ENCODE measurements around the gene FLAD1.
A peak's percentile ranks its signal among the peaks of the same experiment; 100 is the strongest.

FLAD1 gene

DNA sequence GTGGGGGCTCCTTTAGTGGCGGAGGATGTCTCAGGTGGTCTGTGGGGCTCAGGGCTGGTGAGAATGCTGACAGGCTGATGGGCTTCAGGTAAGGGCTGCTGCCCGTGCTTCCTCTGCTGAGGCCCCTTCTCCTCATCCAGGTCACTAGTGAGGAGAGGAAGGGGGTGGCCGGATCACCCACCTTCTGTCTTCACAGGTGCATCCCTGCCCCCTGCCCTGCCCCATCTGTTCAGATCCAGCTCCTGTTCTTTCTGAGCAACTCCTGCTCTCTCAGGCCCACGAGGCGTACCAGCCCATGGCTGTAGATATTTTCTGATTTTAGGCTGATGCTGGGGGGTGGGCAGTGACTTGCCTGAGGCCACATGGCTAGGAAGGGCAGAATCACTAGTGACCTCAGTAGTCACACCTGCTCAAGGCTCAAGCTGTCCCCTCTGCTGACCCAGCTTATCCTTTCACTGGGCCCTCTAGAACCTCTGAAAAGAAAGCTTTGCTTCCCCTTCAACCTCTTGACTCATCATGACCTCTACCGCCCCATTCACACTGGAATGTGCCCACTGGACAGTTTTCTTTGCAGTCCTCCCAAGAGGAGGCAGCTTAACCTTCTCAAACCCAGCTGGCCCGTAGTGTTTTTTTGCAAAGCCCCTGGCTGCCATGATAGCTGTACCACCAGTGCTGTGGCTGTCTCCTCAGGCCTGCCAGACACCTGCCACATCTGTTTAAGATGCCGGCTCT, 35.6 kb downstream of the FLAD1 start:
- no peak for DNase-seq

DNA sequence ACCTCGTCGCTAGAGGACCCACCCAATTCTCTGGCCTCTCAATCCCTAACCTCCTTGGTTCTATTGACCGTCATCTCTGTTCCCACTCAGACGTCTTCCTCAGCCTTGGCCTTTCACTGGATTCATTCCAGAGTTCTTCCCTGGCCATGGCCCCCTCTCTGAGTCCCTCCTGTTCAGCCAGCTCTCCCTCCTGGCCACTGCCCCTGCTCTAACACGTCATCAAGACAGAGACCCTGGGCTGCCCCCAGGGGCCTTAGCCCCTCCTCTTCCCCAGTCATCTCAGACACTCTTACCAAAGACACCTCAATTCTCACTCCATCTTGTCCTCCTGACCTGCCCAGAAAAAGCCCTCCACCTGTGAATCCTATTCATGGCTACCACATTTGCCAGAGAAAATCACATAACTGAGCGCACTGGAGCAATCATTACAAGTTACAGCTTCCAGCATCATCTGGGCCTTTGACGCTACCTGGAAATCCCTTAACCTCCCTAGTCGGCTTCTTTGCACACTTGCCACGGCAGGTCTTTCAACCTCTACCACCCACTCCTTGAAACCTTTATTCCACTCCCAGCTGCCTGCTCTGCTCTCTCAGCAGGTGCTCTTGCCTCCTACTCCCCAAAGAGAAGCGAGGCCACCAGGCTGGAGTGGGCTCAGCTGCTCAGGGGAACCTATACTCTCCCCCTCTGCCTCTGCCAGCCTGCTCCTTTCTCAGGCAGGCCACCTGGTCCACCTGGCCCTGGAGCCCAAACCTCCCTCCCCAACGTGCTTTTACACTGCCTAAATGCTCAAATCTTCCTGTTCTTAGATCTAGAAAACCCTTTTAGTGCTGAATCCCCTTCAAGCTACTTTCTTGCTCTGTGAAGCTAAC, 36.5 kb downstream of the FLAD1 start:
- no peak for DNase-seq

DNA sequence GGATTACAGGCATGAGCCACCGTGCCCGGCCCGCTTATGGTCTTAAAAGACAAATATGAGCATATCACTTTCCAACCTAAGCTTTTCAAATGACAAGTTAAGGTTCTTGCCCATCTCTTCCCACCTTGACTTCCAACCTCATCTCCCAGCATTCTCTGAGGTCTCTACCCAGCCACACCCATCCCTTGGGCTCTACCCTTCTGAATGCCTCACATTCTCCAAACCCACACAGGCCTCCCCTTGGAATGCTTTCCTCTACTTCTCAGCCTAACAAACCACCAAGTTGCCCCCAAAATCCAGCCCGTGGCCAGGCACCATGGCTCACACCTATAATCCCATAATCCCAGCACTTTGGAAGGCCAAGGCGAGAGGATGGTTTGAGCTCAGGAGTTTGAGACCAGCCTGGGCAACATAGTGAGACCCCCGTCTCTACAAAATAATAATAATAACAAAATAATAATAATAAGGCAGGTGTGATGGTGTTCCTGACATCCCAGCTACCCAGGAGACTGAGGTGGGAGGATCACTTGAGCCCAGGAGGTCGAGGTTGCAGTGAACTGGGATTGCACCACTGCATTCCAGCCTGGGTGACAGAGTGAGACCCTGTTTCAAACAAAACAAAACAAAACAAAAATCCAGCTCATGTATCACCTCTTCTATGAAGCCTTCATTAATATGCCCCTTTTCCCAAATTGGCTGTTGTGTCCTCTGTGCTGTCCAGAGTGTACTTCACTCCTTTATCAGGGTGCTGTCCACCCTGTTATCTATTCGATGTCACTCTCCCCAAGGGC, 39.2 kb downstream of the FLAD1 start:
- DNase-seq, result no peak

DNA sequence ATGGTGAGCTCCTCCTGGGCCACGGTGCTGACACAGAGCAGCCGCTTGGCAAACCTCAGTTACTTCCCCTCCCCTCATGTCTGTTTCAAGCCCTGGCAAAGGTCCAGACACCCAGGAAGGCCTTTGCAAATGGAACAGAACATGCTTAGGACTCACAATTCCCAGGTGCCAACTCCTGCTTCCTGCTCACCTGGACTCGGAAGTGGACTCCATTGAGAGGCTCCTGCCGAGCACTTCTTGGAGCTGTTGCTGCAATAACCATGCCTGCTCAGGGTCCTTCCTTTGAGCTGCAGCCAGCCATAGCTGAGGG, 39.7 kb downstream of the FLAD1 start:
- DNase-seq, result peak; percentile 25

DNA sequence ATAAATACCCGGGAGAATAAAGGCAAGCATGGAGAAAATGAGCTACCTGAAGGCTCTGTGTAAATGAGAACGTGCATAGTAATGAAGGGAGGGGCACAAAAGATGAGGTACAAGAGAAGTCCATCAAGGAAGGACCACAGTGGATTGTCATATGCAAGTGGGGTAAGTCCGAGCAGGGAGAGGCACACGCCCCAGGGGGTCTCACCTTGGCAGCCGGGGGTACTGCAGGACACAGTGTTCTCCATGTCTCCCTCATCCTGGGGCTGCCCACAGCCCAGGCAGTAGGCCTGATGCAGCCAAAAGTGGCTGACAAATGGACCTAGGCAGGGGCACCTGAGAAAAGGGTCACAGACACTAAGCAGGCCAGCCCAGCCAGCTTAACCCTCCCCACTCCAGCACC, 40.5 kb downstream of the FLAD1 start:
- no peak for DNase-seq

DNA sequence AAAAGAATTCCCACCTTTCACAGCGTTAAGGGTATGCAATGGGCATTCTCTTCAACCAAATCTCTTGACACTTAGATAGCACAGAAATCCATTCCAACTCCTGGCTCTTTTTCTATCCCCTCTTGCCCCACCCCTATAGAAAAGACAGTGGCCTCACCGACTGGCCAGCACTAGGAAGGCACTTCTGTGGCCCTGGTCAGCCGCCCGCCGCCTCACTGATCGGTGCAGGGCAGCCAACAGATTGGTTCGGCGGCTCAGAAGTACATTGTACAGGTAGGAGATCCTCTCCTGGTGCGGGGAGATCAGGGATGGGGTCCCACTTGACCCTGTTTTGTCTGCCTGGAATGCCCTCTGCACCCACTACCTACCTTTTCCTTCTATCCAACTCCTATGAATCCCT, 41.2 kb downstream of the FLAD1 start:
- DNase-seq, result no peak

DNA sequence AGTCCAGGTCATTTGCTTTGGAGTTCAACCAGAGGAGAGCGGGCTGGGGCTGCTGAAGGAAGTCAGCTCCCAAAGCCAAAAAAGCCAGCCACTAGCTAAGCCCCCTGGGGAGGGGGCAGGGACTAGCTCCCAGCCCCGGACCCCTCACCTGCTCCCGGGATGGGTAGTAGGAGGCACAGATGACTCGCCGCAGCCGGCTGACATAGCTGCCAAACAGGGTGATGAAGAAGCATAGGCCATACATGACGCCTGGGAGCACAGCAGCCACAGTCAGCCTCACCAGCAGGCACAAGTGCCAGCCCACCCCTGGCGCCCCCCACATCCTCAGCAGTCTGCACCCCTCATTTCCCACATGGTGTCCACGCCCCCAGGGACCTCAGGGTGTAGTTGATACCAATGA, 43.0 kb downstream of the FLAD1 start:
- no peak for DNase-seq

DNA sequence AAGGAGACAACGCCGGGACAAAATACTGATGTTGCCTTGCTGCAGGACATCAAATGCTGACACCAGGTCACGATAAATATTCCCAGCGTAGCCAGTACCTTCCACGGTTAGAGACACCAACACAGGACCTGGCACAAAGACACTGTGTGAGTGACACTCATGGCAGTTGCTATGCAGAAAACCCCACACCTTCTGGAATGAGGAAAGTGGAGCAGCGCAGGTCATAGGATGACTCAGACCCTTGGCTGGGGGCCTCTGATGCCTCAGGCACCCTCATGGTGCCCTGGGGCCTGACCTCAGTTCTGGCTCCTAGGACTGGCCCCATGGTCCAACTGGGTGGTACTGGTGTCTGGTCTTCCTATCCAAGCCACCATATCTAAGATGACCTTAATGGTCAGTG, 43.4 kb downstream of the FLAD1 start:
- no peak for DNase-seq

DNA sequence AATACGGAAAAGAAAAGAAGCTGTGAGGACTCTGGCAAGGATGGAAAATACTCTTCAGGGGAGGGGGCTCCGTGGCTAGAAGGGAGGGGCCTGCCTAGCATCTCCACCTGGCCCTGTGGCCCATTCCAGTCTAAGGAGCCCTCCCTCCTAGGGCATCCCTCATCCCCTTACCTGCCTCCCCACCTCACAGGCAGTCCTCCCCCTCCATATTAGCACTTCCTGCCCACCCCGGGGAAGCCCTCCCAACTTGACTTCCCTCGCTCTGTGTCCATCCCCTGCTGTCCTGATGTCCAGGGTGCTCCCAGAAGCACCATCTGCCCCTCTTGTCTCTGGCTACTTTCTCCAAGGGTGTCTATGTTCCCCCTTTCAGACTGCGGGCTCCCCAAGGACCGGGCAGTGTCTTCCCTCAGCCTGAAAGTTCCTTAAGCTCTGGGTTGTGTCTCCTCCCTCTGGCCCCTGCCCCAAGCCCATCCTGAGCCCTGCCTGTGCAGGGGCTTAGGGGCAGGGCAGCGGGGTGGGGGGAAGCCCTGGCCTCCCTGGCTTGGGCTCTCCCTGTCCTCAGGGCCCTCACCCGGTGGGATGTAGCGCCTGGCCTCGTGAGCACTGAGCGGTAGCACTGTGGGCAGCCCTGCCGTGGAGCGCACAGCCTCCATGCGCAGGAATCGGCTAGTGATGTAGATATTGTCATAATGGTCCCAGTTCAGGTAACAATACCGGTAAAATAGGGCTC, 46.5 kb downstream of the FLAD1 start:
- DNase-seq, result no peak

DNA sequence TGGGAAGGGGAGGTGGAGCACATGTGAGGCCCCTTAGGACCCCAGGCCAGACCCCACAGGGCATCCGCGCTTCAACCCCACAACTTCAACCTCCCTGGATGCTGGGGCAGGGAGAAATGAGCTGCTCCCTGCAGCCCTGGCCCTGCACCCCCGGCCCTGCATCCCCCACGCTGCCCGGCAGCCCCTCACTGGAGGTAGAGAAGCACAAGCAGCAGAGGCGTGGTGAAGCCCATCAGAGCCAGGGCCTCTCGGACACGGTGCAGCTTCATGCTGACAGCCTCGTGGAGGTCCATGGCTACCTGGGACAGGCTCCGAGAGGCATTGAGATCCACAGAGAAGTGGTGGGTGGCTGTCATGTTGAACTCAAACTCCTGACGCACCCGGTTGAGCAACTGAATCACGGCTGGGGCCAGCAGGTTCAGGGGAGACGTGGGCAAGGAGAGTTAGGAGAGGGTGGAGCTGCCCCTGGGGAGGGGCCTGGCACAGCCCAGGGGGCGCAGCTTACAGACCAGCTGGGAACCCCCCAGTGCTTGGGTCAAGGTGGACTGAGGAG, 47.2 kb downstream of the FLAD1 start:
- no peak for DNase-seq

DNA sequence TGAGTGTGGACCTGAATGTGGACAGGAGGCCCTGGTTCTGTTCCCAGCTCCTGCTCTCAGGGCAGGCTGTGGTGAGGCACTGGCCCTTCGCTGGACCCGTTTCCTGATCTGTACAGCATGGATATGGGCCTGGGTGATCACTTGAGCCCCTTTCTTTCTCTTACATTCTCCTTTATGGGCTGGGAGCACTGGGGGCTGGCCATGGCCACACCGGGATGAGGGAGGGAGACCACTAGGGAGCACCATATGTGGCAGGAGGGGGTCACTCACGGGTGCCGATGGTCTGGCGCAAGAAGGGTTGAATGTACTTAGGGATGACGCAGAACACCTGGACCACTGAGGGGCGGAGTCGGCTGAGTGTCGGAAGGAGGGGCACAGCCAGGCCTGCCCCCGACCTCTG, 47.8 kb downstream of the FLAD1 start:
- no peak for DNase-seq

DNA sequence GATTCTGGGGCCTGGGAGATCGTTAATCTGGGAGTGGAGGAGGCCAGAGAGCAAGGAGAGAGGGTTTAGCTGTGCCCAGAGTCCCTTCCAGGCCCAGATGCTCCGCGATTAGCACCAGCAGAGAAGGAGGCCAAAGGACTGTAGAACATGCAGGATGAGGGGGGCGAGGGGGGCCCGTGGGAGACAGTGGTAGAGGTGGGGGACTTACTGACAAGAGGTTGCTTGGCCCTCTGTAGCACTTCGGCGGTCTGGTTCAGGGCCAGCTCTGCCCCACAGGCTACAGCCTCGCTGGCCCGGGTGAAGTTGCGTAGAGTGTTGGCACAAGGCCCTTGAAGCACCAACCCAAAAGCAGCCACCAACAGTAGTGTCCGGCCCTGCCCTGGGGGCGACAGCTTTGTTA, 49.7 kb downstream of the FLAD1 start:
- DNase-seq, result no peak

DNA sequence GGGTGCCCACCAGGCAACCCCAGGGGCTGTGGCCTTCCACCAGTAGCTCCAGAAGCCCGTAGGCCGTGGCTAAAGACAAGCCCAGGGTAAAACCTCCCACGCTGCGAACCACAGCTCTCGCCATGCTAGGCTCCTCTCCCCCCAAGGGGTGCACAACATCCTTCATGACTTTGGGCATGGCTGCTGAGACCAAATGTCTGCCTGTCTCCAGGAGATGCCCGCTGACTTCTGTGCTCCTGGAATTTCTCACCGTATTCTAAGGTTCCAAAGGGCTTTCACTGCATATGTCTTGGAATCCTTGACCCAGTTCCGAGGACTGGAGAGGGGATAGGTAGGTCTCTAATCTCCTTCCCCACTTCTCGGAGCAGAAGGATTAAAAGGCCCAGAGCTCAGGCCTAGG, 50.4 kb downstream of the FLAD1 start, which contains the start of the genes DCST1 and DCST2:
Gene DCST1, plus strand, starts transcription at position 301 of the 400 bp plus-strand sequence. CDS start 213 bp downstream, outside the sequence.
Gene DCST2, minus strand, starts transcription at position 258 of the 400 bp plus-strand sequence. Its CDS starts 80 bp downstream, at position 178.
- DNase-seq, result no peak

DNA sequence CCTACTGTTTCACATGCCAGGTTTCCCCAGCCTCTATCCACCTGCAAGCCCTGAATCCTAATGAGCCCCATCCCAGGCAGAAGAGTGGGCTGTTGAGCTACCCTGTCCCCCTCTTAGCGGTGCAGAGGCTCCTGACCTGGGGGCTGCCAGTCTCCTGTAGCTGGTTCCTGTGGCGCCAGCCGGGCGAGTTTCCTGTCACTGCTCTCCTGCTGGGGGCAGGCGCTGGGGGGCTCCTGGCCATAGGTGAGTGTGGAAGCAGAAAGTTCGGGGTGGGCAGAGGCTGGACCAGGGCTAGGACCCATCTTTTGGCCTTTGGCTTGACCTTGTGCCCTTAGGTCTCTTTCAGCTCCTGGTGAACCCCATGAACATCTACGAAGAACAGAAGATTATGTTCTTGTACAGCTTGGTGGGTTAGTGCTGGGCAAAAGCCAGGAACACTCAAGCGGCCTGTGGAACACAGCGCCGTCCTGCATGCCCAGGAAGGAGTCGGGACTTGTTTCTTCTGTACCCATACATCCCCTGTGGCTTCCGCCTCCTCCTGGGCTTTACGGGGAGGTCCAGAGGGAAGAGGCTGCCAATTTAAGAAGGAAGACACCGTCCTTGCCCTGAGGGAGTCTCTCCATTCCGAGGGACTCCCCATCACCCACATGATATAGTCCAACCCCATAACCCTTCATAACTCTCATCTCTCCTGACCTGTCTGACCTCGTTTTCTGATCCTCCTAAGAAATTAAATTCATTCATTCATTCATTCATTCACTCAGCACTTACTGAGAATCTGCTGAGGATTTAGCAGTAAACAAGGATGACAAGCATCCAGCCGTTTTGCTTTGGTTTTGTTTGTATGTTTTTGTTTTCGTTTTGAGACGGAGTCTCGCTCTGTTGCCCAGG, 51.4 kb downstream of the FLAD1 start:
- no peak for DNase-seq

DNA sequence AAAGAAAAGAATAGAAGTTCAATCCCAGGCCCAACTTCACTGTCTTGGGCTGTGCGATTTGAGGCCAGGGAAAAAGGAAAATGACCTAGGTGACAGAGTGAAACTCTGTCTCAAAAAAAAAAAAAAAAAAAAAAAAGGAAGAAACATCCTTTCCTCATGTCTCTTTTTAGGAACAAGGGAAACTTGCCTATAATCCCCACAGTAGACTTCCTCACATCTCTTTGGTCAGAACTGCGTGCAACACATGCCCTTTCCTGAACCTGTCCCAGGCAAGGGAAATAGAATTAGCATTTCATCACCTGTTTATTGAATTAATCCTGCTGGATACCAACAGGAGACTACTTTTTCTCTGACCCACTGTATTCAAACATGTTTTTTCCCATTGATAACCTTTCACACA, 52.8 kb downstream of the FLAD1 start:
- no peak for DNase-seq

DNA sequence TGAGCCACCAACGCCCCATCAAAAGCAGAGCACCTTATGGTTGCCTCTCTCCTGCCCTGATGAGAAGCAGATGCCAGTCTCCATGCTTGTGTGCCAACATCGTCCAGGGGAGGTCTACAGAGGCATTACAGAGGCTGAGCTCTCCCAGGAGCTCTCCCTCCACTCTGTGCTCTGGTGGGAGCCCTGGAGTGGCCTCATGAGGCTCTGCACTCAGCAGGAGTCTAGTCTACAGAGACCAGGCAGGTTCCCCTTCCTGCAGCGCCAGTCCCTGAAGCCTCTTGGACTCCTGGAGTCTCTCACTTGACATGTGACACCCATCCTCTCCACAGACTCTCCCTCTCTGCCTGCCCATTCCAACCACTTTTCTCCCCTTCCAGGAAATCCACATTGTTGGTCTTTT, 53.9 kb downstream of the FLAD1 start:
- no peak for DNase-seq

DNA sequence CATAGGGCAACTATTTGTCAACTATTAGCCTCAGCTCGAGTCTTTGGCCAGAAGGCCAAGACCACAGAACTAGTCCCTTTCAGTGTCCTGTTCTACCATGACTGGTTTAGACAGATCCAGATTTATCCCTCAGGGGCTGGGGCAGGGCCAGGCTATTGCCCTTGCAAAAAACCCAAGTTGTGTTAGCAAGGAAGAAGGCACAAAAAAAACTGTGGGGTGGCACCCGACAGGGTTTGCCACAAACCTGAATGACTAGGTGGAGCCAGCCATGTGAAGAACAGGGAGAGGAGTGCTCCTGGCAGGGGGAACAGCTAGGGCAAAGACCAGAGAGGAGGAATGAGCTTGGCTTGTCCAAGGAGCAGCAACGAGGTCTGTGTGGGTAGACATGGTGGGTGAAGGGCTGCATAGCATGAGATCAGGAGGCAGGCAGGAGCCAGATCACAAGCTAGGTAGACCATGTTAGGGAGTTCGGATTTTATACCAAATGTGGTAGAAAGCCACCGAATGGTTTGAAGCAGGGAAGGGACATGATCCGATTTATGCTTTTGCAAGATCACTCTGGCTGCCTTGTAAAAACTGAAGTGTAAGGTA, 54.8 kb downstream of the FLAD1 start:
- no peak for DNase-seq

DNA sequence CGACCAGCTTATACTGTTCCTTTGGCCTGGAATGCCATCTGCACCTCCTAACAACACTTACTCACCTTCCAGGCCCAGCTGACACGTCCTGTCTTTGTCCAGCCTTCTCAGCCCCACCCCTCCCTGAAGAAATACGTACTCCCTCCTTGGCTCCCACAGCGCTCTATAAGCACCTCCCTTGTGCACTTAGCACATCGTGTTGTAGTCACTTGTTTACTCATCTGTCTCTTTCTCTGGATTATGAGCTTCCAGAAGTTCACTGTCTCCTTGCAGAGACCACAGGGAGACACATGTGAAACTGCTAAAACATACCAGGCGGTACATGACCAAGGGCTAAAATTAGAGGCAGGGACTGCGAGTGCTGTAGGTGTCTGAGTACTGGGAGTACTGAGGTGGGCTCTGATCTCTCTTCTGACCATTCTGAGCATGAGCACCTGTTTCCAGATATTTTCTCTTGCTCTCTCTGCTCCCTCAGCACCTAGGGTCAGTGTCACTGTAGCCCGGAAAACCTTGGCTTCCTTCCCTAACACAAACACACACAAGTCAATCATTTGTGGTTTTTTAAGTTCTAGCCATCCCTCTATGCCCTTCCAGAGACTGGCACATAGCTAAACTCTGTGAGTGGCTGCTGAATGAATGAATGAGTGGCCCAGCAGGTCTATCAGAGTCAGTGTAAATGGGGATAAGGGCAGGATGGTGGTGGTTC, 55.6 kb downstream of the FLAD1 start:
- DNase-seq, result no peak

DNA sequence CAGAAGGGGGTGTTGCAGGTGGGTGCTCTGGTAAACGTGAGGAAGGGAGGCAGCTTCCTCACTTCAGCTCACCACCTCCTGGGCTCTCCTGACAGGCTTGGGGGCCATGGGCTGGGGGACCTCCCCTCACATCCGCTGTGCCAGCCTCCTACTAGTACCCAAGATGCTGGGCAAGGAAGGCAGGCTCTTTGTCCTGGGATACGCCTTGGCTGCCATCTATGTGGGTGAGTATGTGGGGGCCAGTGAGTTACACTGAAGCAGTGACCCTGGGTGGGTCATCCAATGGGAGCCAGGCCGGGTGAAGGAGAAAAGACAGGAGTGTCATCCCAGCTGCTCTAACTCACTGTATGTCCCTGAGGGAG, 56.1 kb downstream of the FLAD1 start:
- DNase-seq, result no peak

DNA sequence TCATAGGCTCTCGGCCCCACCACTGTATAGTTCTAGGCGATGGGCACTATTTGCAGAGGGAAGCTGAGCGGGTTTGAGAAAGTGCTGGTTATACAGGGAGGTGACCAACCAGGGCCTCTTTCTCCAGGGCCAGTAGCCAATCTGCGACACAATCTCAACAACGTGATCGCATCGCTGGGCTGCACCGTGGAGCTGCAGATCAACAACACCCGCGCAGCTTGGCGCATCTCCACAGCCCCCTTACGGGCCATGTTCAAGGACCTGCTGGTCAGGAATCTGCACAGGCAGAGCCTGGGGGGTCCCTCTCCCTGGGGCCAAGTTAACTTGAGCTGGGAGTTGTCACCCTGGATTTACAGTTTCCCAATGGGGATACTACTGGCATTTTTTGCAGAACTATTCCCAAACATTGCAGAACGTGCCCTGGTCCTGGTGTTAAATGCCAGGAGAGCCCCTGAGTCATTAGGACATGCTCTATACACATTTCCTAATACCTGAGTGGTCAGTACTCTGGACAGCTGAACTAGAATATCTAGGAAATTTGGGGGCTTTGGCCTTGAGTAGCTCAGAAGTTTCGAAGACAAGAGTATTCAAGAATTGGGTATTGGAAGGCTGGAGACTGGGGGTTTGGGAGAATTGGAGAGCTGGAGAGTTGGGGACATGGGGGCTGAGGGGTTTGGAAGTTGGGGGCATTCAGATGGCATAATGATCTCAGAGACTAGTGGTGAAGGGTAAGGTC, 57.4 kb downstream of the FLAD1 start:
- no peak for DNase-seq

Data from CD4-positive, alpha-beta T cell treated with Interleukin-6 for 4 hours (primary cell).